Duodenal mucosa (tissue), 2 donors: ENCODE results near the gene TESK2.

Source experiments
- H3K27ac ChIP-seq: one replicate; pipeline ENCODE4 v1.7.0; 2013; ENCODE audit warnings: low read depth, low read length
- H3K27me3 ChIP-seq, 2 donors: one replicate each; pipeline ENCODE4 v1.7.0; 2013; ENCODE audit warnings: low read length in 2 of 2, control low read depth in 1 of 2; ENCODE audit not compliant: insufficient read depth in 2 of 2, control insufficient read depth in 1 of 2
- H3K36me3 ChIP-seq, 2 donors: one replicate each; pipeline ENCODE4 v1.7.0; 2013; ENCODE audit warnings: low read length in 2 of 2, control low read depth in 1 of 2; ENCODE audit not compliant: insufficient read depth in 2 of 2, control insufficient read depth in 1 of 2
- H3K4me1 ChIP-seq, 2 donors: one replicate each; pipeline ENCODE4 v1.7.0; 2013; ENCODE audit warnings: low read length in 2 of 2, control low read depth in 1 of 2; ENCODE audit not compliant: insufficient read depth in 2 of 2, control insufficient read depth in 1 of 2
- H3K4me3 ChIP-seq, 2 donors: one replicate each; pipeline ENCODE4 v1.7.0; 2013; ENCODE audit warnings: low read length in 2 of 2, low read depth in 1 of 2
- H3K9ac ChIP-seq, 2 donors: one replicate each; pipeline ENCODE4 v1.7.0; 2013; ENCODE audit warnings: low read length in 2 of 2, low read depth in 1 of 2
- H3K9me3 ChIP-seq, 2 donors: one replicate each; pipeline ENCODE4 v1.7.0; 2013; ENCODE audit warnings: low read length in 2 of 2, control low read depth in 1 of 2; ENCODE audit not compliant: control insufficient read depth in 1 of 2

TESK2 gene

GRCh38 chr1:45331436-45332345 lies 159.3 kb downstream of the TESK2 start:
- no peak overlapping the region for H3K4me3 ChIP-seq
- peaks cover 13 to 45% of the 10 kb centered on the region in 2 donors for H3K36me3 ChIP-seq
- no peaks in the 10 kb centered on the region for H3K9me3 ChIP-seq
- H3K27ac ChIP-seq: no peak overlapping the region
- no peak overlapping the region for H3K9ac ChIP-seq
- no peaks in the 10 kb centered on the region for H3K27me3 ChIP-seq
- H3K4me1 ChIP-seq: peaks cover 13 to 40% of the 10 kb centered on the region in 2 donors

DNA sequence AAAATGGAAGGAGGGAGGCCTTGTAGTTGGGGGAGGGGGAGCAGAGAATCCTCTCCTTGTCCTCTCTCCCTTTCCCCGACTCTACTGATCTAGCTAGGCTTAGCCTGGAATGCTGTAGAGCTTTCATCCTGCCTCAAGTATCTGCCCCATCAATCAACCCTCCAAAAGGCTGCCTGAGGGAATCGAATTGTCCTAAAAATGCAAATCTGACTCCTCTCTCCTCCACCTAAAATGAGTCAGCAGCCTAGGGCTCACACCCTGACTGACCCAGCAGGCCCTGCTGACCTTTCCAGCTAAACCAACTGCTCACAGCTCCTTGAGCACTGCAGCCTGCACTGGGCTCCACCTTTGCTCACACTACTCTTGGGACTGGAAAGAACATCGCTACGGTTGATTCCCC lies 161.5 kb downstream of the TESK2 start:
- no peak overlapping the region for H3K4me3 ChIP-seq
- no peaks in the 10 kb centered on the region for H3K9me3 ChIP-seq
- H3K9ac ChIP-seq: no peak overlapping the region
- H3K36me3 ChIP-seq: peaks cover 13 to 42% of the 10 kb centered on the region in 2 donors
- no peak overlapping the region for H3K27ac ChIP-seq
- H3K27me3 ChIP-seq: no peaks in the 10 kb centered on the region
- H3K4me1 ChIP-seq: peaks cover 14 to 25% of the 10 kb centered on the region in 2 donors

- H3K36me3 ChIP-seq: peaks cover 9 to 34% of the 10 kb centered on the region in 2 donors
- H3K9ac ChIP-seq: no peak overlapping the region
- peak overlapping the region in 1 of 2 donors; percentile 7 for H3K4me3 ChIP-seq
- H3K27ac ChIP-seq: no peak overlapping the region
- H3K27me3 ChIP-seq: no peaks in the 10 kb centered on the region
- no peaks in the 10 kb centered on the region for H3K9me3 ChIP-seq
- H3K4me1 ChIP-seq: peaks cover 14 to 20% of the 10 kb centered on the region in 2 donors
Measured at GRCh38 chr1:45328680-45329079, 162.3 kb downstream of the TESK2 start.

DNA sequence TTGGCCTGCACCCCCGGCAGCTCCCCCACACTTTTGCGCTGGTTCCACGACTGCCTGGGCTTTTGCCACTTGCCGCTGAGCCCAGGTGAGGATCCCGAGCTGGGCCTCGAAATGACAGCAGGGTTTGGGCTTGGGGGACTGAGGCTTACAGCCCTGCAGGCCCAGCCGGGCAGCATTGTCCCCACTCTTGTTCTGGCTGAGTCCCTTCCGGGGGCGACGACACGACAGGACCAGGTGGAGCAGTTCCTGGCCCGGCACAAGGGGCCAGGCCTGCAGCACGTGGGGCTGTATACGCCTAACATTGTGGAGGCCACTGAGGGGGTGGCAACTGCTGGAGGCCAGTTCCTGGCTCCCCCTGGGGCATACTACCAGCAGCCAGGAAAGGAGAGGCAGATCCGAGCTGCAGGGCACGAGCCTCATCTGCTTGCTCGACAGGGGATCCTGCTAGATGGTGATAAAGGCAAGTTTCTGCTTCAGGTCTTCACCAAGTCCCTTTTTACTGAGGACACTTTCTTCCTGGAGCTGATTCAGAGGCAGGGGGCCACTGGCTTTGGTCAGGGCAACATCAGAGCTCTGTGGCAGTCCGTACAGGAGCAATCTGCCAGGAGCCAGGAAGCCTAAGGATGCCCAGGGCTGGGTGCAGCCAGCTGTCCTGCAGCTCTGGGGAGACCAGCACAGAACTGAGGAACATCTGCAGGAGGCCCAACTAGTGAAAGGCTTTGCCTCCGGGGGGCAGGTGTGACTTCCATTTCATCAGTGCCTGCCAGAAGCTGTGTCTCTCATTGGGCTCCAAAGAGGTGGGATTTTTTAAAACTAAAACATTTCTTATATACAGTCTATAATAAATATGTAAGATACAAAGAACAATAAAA lies 163.1 kb downstream of the TESK2 start:
- H3K4me3 ChIP-seq: peak overlapping the region; percentile 76

DNA sequence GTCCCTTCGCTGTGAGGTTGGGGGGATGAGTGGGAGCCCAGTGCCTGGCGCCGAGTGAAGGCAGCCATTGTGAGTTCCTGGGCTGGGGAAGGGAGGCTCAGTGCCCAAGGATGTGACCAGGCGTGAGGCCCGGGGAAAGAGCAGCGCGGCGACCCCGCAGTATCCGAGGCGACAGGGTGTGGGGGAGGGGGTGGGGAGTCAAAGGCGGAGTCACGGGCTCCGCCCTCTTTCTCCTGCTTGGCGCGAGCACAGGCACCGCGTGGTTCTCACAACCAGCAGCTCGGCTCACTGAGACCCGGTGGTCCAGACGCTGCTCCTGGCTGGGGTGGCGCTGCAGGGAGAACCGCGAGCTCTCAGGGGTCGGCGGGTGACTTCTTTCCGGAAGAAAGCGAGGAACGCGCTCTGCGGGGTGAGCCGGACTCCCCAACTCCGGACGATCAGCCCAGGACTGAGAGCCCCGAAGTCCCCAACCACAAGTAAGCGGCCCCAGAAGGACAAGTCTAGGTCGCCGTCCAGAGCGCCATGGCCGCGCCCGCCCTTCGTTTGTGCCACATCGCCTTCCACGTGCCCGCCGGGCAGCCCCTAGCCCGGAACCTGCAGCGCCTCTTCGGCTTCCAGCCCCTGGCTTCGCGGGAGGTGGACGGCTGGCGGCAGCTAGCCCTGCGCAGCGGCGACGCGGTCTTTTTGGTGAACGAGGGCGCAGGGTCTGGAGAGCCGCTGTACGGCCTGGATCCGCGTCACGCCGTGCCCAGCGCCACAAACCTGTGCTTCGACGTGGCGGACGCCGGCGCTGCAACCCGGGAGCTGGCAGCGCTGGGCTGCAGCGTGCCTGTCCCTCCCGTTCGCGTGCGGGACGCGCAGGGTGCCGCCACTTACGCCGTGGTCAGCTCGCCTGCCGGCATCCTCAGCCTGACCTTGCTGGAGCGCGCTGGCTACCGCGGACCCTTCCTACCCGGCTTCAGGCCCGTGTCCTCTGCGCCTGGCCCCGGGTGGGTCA lies 164.0 kb downstream of the TESK2 start, which contains the start of gene HPDL:
HPDL (plus strand) TSS at position 269 of the 997 bp plus-strand sequence; CDS start at position 523, 254 bp downstream.
- Histone ChIP-seq H3K9me3 (no peaks in the 10 kb centered on the region), H3K36me3 (peaks cover 3 to 17% of the 10 kb centered on the region in 2 donors), H3K9ac (peak within 1 kb of the TSS; percentile 43 to 48), H3K4me1 (peaks cover 14 to 20% of the 10 kb centered on the region in 2 donors), H3K27me3 (no peaks in the 10 kb centered on the region), H3K27ac (no peak within 1 kb of the TSS), H3K4me3 (peak within 1 kb of the TSS; percentile 76)

More for the DNA sequence above, 163.1 kb downstream of the TESK2 start:
- Histone ChIP-seq H3K27me3 (no peaks in the 10 kb centered on the region), H3K9me3 (no peaks in the 10 kb centered on the region), H3K9ac (peak overlapping the region; percentile 43 to 48), H3K27ac (no peak overlapping the region), H3K4me1 (peaks cover 14 to 20% of the 10 kb centered on the region in 2 donors), H3K36me3 (peaks cover 3 to 26% of the 10 kb centered on the region in 2 donors)

DNA sequence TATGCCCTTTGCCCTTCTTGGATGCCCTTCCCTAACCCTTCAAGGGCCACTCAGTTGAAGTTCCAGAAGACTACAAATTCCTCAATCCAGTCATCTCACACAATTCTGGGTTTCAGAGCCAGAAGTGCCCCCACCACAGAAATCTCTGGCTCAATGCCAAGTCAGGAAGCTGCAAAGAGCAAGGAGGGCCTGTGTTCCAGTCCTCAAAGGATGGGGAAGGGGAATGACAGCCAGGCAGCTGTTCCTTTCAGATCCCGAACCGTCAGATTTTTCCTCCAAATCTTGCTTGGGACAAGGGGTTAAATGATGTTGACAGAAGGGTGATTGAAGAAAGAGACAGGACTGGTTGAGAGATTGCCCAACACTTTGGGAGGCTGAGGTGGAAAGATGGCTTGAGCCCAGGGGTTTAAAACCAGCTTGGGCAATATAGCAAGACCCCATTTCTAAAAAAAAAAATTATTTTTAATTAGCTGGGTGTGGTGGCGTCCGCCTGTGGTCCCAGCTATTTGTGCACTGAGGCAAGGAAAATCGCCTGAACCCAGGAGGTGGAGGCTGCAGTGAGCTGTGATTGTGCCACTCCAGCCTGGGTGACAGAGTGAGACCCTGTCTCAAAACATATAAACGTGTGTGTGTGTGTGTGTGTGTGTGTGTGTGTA lies 165.0 kb downstream of the TESK2 start:
- H3K36me3 ChIP-seq: peaks cover 3 to 7% of the 10 kb centered on the region in 2 donors
- H3K27ac ChIP-seq: no peak overlapping the region
- peaks cover 14 to 20% of the 10 kb centered on the region in 2 donors for H3K4me1 ChIP-seq
- H3K27me3 ChIP-seq: no peaks in the 10 kb centered on the region
- peak overlapping the region in 1 of 2 donors; percentile 43 for H3K9ac ChIP-seq
- peak overlapping the region; percentile 76 for H3K4me3 ChIP-seq
- H3K9me3 ChIP-seq: no peaks in the 10 kb centered on the region

DNA sequence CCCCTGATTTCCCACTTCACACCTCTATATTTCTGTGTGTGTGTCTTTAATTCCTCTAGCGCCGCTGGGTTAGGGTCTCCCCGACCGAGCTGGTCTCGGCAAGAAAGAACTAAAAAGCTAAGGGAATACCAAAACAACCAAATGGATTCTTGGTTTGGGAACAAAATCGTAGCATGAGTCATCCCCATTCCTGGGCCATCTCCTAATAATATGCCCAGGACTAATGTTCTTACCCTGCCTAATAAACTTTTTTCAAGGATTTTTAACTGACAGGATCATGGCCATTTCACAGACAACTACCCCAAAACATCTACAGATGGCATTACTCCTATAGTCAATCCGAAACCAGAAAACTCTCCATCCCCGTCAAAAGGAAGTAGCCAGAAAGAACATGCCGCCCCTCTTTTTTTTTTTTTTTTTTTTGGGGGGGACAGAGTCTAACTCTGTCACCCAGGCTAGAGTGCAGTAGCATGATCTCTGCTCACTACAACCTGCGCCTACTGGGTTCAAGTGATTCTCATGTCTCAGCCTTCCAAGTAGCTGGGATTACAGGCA lies 168.4 kb downstream of the TESK2 start:
- H3K36me3 ChIP-seq: no peaks in the 10 kb centered on the region
- no peaks in the 10 kb centered on the region for H3K27me3 ChIP-seq
- no peak overlapping the region for H3K9ac ChIP-seq
- H3K4me1 ChIP-seq: peaks cover 12 to 14% of the 10 kb centered on the region in 2 donors
- no peaks in the 10 kb centered on the region for H3K9me3 ChIP-seq
- H3K4me3 ChIP-seq: no peak overlapping the region
- no peak overlapping the region for H3K27ac ChIP-seq

DNA sequence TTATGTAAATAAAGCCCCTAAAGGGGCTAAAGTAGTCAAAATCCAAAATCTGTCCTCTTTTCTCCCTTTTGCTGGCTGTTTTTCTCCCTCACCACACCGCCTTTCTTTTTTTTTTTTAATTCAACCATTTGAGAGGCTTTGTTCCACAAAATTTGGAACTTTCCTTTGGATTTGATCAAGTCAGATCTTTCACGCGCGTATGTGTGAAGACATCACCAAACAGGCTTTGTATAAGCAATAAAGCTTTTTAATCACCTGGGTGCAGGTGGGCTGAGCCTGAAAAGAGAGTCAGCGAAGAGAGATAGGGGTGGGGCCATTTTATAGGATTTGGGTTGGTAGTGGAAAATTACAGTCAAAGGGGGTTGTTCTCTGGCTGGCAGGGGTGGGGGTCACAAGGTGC lies 169.5 kb downstream of the TESK2 start:
- Histone ChIP-seq H3K4me1 (peaks cover 5 to 6% of the 10 kb centered on the region in 2 donors), H3K27me3 (no peaks in the 10 kb centered on the region), H3K36me3 (no peaks in the 10 kb centered on the region), H3K9me3 (no peaks in the 10 kb centered on the region), H3K9ac (no peak overlapping the region), H3K4me3 (no peak overlapping the region), H3K27ac (no peak overlapping the region)

GRCh38 chr1:45319761-45320160 lies 171.2 kb downstream of the TESK2 start:
- no peak overlapping the region for H3K9ac ChIP-seq

More at GRCh38 chr1:45319761-45320160, 171.2 kb downstream of the TESK2 start:
- no peaks in the 10 kb centered on the region for H3K27me3 ChIP-seq
- H3K27ac ChIP-seq: no peak overlapping the region
- no peaks in the 10 kb centered on the region for H3K4me1 ChIP-seq
- no peak overlapping the region for H3K4me3 ChIP-seq
- H3K36me3 ChIP-seq: no peaks in the 10 kb centered on the region
- H3K9me3 ChIP-seq: no peaks in the 10 kb centered on the region
